GM19324 (cell line): ENCODE data around the gene MXD4.
A peak's percentile ranks its signal among the peaks of the same experiment; 100 is the strongest.

Experiments
- ATAC-seq: cut with Tn5 transposase; IDR thresholded peaks from one replicate; pipeline ENCODE4 v1.9.1; 2021; ENCODE audit warnings: mild to moderate bottlenecking, moderate library complexity; ENCODE audit not compliant: unreplicated experiment, low FRiP score

MXD4 gene

GRCh38 chr4:2261853-2262144 lies at the start of gene MXD4:
TSS of gene MXD4 (minus strand) at chr4:2262109. CDS start at chr4:2261980, 129 bp downstream.
- peak; percentile 4 for ATAC-seq

- ATAC-seq = no peak
These were observed 45.0 kb upstream of the MXD4 start for GRCh38 chr4:2306773-2307410.

- no peak for ATAC-seq
These were observed 44.0 kb upstream of the MXD4 start for GRCh38 chr4:2305766-2306501.

- ATAC-seq = no peak
These were observed 43.1 kb upstream of the MXD4 start for GRCh38 chr4:2304877-2305561.

GRCh38 chr4:2304321-2304876 lies 42.5 kb upstream of the MXD4 start:
- no peak for ATAC-seq

GRCh38 chr4:2303686-2304320 lies 41.9 kb upstream of the MXD4 start:
- ATAC-seq = no peak

- no peak for ATAC-seq
These were observed 41.3 kb upstream of the MXD4 start for GRCh38 chr4:2303121-2303685.

GRCh38 chr4:2302387-2303119 lies 40.6 kb upstream of the MXD4 start:
- ATAC-seq = no peak

- ATAC-seq = no peak
These were observed 39.9 kb upstream of the MXD4 start for GRCh38 chr4:2301806-2302205.

GRCh38 chr4:2301225-2301642 lies 39.3 kb upstream of the MXD4 start:
- no peak for ATAC-seq

- no peak for ATAC-seq
These were observed 38.7 kb upstream of the MXD4 start for GRCh38 chr4:2300431-2301224.

- ATAC-seq = no peak
These were observed 37.9 kb upstream of the MXD4 start for GRCh38 chr4:2299794-2300193.

GRCh38 chr4:2298532-2298991 lies 36.7 kb upstream of the MXD4 start:
- ATAC-seq = no peak

- no peak for ATAC-seq
These were observed 36.0 kb upstream of the MXD4 start for GRCh38 chr4:2297606-2298531.

GRCh38 chr4:2296631-2297601 lies 35.0 kb upstream of the MXD4 start:
- no peak for ATAC-seq

- ATAC-seq = no peak
These were observed 34.1 kb upstream of the MXD4 start for GRCh38 chr4:2295900-2296442.

- ATAC-seq = no peak
These were observed 33.6 kb upstream of the MXD4 start for GRCh38 chr4:2295500-2295899.
